G401 (cell line): Measurements from ENCODE around the gene MRPS17. TPM values are rescaled to one million over a fixed set of nuclear protein-coding genes. Genes with fewer than 3 reads are reported as not detected.
"Not testable (repeated sequence)": the region's sequence is repeated elsewhere in the genome, so short reads cannot be mapped to it uniquely, and the experiment has no call there.

ENCODE experiments used
- DNase-seq: peaks from one replicate; pipeline ENCODE4 v3.0.0-alpha.2; 2015; ENCODE audit warnings: low spot score
- in situ Hi-C: cut with HindIII; loops from 2 replicates; pipeline ENCODE4 v1.10.0; 2016; ENCODE audit warnings: low sequenced_read_pairs, mixed read lengths
- total RNA-seq: library from RNA; depleted of rRNA; stranded (reverse); fragments of >200 nt; shearing (Covaris generic); gene quantifications from 2 replicates; pipeline ENCODE4 v1.2.3, GENCODE V29; 2014; rRNA removed

MRPS17 gene
- 32.1 and 39.7 TPM in 2 replicates for total RNA-seq

DNA sequence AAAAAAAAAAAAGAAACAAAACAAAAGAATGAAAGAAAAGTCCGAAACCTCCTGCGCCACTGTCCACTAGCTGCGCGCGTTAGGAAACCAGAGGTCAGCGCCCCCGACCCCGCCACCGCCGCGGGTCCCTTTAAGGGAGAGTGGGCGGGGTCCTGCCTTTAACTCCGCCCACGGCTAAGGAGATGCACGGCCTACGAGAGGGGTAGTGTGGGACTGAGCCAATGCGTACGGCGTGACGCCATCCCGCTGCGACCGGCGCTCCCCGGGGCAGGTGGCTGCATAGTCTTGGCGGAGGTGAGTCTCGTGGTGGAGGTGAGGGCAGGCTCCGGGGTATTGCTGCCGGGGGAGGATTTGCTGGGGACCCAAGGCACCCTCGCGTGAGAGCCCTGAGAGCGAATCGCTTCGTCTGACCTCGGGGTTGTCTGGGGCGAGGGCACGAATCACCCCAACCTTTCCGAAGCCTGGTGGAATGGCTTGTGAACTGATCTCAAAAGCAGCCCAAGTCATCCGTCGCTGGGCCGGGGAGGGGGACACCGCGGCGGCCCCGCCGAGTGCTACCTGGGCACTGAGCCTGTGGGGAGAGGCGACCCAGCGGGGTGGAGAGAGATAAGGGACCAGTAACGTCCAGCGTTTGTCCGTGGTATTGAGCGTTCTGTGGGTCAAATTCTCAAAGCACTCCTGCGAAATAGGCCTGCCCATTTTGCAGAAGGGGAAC is at the start of gene MRPS17:
Gene MRPS17, plus strand, starts transcription at position 241 of the 715 bp plus-strand sequence. CDS start 1,319 bp downstream, outside the sequence.
- in situ Hi-C loops: no loop called here
- DNase-seq: peak; percentile 92

DNA sequence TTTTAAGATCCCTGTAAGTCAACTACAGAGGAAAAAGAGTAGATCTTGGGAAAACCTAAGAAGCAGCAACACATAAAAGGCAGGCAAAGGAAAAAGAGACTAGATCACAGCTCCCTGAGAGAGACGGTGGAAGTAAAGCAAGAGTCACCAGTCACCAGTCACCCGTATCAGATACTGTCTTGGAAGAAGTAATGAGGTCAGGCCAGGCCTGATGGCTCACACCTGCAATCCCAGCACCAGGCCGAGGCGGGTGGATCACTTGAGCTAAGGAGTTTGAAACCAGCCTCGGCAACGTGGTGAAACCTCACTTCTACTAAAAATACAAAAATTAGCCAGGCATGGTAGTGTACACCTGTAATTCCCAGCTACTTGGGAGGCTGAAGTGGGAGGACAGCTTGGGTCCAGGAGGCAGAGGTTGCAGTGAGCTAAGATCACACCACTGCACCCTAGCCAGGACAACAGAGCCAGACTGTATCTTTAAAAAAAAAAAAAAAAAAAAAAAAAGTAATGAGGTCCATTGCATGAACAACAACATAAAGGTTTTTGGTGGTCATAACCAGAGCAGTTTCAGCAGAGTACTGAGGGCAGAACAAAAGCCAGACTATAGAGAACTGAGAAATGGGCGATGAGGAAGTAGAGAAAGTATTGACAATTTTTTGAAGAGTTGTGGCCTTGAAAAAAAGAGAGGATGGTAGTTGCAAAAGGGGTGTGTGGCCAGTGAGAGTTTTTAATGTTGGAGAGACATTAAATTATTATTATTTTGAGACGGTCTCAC is 47.5 kb upstream of the MRPS17 start:
- DNase-seq: no peak
- in situ Hi-C loops: no loop called here

DNA sequence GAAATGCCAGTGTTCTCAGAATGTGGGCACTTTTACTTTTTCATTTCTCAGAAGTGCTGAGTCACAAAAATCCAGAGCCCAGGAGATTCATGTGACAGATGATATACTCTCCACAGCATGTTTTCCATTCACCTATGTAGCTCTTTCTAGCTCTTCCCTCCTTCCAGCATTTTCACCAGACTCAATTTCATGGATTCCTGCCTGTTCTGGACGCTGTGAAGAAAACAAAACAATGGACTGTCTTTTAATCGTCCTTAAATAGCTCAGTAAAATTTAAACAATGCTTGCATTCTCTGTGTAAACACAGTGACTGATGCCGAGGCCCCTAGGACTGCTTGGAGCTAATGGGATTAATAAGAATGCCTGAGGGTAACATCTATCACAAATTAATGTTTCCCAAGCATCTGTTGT is 38.9 kb upstream of the MRPS17 start:
- no peak for DNase-seq
- in situ Hi-C loops: no loop called here

DNA sequence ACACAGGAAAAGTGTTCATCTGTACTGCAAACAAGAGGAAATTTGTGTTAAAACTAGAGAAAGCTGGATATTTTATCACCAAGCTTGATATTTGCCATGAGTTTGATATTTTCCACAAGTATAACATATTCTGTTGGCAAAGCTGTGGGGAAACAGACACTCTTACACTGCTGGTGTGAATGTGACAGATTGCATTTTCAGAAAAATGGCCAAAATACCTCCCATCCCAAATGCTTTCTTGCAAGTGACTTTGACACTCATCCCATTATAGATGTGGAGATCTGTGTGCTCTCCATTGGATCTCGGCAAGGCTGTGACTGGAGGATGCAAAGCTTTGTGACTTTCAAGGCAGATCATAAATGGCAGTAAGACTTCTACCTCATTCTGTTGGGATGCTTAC is 33.9 kb upstream of the MRPS17 start:
- in situ Hi-C loops: no loop called here
- peak; percentile 7 for DNase-seq

DNA sequence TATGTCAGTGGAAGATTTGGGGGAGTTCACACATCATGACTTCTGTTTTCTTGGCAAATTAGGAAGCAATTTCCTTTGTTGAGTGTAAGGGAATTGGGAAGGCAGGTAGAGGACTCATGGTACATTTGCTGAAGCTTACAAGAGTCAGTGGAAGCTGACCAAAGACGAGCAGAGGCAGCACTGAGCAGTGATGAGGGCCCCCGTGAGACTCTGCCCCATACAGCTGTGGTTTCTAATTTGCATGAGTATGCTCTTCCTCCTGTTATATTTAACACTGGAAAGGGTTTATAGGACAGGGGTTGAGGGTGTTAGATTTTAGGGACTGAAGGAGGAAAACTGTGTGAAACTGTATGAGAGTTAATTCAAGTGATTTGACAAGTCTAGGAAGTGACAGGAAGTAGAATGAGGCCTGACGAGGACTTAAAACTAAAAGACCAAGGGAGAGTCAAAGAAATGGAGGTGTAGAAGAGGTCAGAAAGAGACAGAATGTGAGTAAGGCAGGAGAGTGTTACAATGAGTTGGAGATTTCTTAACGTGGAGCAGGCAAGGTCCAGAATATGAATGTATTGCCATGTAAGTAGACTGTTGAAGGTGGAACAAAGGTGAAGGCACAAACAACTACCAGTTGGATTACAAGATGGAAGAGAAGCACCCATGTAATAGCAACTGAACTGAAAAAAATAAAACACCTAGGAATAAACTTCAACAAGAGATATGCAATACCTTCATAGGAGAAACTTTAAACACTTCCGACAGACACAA is 23.5 kb upstream of the MRPS17 start:
- no peak for DNase-seq
- in situ Hi-C loops: no loop called here

DNA sequence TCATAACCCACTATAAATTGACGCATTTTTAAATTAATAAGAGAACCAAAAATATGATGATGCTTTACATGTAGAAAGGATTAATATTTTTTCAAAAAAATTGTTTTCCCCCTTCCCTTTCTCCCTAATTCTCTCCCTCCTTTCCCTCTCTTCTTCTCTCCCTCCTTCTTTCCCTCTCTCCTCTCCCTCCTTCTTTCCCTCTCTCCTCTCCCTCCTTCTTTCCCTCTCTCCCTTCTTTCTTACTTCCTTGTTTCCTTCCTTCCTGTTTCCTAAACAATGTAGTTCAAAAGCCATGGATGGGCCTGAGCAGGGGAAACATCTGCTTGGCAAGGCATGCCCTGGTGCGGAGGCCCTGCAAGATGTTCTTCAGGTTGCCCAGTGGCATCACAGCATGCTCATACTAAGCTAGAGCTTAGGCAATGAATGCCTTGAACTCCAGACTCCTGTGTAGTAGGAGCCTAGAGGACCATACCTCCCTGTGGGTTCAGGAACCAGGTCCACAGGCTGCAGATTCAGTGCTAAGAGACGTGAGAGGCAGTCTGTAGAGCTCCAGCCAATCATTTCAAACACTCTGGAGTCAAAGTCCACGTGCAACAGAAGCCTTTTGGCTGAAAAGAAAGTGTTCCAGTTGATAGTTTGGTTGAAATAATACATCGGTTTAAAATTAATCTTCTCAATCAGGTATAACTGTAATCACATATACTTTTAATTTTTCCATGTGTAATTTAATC is 20.1 kb upstream of the MRPS17 start:
- in situ Hi-C loops: no loop called here
- no peak for DNase-seq

DNA sequence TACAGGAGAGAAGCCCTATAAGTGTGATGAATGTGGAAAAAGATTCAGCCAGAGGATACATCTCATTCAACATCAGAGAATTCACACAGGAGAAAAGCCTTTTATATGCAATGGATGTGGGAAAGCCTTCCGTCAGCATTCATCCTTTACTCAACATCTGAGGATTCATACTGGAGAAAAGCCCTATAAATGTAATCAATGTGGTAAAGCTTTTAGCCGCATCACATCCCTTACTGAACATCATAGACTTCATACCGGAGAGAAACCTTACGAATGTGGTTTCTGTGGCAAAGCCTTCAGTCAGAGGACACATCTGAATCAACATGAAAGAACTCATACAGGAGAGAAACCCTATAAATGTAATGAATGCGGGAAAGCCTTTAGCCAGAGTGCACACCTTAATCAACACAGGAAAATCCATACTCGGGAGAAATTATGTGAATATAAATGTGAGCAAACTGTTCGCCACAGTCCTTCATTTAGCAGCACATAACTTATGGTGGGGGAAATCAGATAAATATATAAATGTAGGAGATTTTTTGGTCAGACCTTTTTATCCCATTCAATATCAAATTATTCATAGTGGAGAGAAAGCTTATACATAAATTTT is 12.1 kb upstream of the MRPS17 start:
- no peak for DNase-seq
- in situ Hi-C loops: no loop called here

DNA sequence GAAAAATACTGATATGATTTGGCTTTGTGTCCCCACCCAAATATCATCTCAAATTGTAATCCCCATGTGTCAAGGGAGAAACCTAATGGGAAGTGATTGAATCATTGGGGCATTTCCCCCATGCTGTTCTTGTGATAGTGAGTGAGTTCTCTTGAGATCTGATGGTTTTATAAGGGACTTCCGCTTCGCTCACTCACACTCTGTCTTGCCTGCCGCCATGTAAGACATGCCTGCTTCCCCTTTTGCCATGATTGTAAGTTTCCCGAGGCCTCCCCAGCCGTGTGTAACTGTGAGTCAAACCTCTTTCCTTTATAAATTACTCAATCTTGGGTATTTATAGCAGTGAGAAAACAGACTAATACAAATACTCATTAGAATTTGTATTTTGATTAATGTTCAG is 5.1 kb upstream of the MRPS17 start:
- no peak for DNase-seq
- in situ Hi-C loops: no loop called here

DNA sequence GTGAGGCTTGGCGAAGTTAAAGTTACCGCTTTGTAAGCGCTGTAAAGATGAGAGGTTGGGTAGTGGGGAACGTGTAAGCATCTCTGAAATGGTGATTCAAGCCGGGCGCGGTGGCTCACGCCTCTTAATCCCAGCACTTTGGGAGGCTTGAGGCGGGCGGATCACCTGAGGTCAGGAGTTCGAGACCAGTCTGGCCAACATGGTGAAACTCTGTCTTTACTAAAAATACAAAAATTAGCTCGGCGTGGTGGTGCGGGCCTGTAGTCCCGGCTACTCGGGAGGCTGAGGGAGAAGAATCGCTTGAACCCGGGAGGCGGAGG is 635 bp downstream of the MRPS17 start:
- DNase-seq, in situ Hi-C loops: not testable (repeated sequence)

DNA sequence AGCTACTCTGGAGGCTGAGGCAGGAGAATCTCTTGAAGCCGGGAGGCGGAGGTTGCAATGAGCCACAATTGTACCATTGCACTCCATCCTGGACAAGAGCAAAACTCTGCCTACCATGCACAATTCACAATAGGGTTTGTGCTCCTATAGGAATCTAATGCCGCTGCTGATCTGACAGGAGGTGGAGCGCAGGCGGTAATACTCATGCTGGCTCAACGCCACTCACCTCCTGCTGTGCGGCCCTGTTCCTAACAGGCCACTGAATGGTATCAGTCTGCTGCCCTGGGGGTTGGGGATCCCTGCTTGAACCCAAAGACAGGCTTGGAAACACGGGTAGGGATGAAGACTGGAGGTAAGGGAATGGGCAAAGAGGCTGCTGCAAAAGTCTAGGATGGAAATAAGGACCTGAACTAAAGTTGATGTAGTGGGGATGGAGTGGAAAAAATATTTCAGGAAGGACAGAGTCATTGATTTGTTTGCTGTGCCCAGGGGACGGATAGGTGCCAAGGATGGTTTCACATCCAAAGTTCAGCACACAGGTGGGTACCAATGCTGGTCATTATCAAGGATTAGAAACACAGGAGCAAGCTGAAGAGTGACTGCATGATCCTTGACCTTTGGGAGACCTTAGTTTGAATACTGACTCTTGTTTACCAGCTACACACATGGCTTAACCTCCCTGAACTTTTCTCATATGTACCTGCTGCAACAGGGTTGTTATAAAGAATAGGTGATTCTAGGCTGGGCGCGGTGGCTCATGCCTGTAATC is 2.2 kb downstream of the MRPS17 start:
- in situ Hi-C loops: no loop called here
- no peak for DNase-seq

DNA sequence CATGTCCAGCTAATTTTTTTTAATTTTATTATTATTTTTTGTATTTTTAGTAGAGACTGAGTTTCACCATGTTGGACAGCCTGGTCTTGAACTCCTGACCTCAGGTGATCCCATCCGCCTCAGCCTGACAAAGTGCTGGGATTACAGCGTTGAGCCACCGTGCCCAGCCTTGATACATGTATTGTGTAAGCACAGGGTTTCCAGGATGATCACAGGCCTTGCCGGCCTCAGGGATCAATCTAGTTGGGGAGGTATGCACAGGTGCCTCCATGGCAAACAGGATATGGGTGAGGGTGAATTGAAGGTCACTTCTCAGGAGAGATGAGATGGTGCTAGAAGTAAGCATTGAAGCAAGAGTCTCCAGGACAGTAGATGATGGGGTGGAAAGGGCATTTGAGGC is 5.5 kb downstream of the MRPS17 start:
- in situ Hi-C loops: no loop called here
- no peak for DNase-seq

DNA sequence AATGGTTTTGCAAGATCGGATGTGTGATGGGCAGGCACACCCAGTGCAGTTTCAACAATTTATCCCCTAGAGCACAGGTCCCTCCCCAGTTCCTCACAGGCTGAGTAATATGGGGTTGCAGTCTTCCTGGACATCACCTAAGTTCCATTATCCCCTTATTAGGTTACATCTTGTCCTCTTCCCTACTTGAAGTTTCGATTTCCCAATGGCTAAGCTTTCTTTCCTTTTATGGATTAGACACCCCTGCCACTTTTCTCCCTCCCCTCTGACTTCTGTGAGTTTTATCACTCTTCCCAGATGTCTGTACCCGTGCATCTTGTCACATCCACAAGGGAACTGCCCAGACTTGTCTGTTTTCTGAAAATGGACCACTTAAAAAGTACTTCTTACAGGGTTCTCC is 10.3 kb downstream of the MRPS17 start:
- in situ Hi-C loops: no loop called here

DNA sequence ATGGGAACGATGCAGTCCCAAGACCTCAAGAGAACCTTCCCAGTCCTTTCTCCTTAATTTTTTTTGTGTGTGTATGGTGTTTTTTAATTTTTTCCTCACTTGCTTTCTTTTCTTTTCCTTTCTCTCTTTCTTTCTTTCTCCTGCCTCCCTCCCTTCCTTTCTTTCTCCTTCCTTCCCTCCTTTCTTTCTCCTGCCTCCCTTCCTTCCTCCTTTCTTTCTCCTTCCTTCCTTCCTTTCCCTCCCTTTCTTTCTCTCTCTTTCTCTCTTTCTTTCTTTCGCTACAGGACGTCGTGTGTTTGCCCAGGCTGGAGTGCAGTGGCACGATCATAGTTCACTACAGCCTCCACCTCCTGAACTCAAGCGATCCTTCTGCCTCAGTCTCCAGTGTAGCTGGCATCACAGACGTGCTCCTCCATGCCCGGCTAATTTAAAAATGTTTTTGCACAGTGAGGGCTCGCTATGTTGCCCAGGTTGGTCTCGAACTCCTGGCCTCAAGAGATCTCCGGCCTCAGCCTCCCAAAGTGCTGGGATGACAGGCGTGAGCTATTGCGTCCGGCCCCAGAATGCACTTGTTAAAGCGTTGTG is 12.0 kb downstream of the MRPS17 start:
- no peak for DNase-seq
- in situ Hi-C loops: no loop called here

More for the DNA sequence above, 10.3 kb downstream of the MRPS17 start:
- no peak for DNase-seq

DNA sequence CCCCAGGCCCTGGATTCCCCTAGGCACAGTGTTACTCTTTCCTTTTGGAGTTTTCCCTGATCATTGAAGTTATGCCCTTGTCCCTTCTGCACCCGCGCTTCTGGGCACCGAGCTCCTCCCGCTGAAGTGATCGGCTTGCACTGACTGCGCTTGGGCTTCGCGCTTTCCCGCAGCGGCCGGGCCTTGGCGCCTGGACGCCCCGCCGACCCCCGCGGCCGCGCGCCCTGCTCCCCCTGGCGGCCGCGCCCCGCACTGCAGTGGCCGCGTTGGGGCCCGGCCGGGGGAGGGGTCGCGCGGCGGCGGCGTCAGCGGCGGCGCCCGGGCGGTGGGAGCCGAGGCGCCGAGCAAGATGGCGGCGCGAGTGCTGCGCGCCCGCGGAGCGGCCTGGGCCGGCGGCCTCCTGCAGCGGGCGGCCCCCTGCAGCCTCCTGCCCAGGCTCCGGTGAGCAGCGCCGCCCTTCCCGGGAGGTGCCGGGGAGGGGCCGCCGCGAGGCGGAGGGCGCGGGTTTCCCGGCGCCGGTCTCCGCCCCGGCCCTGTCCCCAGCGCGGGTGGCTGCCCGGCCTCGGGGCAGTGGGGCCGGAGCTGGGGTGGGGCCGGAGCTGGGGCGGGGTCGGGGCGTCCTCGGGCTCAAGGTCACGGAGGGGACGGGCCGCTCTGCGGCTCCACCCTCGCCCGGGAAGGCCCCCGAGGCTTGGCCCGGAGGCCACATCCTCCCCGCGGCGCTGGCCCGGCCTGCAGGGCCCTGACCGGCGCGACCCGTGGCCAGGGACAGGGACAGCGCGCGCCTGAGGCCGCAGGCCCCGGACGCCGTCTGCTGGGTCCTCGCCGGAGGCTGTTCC is 12.8 kb downstream of the MRPS17 start, which contains the start of gene NIPSNAP2:
Gene NIPSNAP2, plus strand, starts transcription at position 325 of the 839 bp plus-strand sequence. Its CDS starts 25 bp downstream, at position 350.
- in situ Hi-C loops: no loop called here
- DNase-seq: peak; percentile 55

DNA sequence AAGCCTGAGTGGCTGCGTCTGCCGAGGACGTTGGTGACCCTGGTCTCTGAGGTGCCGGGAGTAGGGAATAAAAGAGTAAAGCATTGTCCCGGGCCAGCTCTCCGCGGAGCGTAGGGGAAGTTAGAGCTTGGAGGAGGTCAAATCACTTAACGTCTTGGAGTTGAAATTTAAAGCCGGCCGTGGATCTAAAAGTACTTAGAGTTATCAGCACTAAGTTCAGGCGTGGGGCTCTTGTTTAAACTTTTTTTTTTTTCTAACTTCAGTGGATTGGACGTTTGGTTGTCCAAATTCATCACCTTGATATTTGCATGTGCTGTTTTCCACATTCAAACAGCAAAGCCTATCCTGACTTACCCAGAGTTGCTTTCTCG is 13.4 kb downstream of the MRPS17 start:
- DNase-seq: peak; percentile 53
- in situ Hi-C loops: no loop called here

DNA sequence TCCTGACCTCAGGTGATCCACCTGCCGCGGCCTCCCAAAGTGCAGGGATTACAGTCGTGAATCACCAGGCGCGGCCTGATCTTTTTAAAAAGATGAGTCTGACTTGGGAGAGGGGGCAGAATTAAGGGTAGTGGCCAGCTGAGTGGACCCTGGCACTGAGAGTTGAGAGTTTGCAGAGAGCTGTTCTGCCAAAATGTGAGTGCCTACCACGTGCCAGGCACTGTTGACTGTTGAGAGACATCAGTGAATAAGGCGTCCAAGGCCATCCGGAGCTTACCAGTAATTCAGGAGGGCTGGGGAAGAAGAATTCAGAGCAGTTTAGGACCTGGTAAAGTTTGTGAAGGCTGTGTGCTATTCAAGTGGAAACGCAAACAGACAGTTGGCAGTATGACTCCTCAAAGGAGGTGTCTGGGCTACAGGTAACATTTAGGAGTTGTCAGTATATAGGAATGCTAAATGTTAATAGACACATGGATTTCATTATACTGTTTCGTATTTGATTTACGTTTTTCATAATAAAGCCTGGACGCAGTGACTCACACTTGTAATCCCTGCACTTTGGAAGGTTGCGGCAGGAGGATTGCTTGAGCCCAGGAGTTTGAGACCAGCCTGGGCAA is 14.2 kb downstream of the MRPS17 start:
- in situ Hi-C loops: no loop called here
- DNase-seq: peak; percentile 51

DNA sequence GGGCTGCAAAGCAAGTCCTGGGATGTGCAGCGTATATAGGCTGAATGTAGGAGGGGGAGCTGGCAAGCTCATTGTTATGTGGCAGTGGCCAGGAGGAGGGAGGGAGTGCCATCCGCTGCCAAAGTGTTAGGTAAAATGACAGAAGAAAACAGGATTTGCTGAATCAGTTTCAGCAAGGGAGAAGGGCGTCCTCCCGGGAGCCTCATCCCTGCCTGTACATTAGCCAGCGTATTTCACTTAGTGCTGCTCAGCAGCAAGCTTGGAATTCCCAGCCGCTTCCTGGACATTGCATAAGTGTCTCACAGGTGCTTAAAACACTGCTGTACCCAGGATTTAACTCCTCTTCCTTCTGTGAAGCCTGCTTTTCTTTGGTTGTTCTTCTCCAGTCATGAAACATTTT is 15.2 kb downstream of the MRPS17 start:
- DNase-seq: peak; percentile 69
- in situ Hi-C loops: no loop called here
